ENCODE results near the gene SLC52A3. TPM values are rescaled to one million over a fixed set of nuclear protein-coding genes. Genes with fewer than 3 reads are reported as not detected.

Gene SLC52A3
- total and polyA plus RNA-seq, 2 of the 13 experiments (the other 11 are each of a cell fraction or from before 2014, with no cell fraction given) = 0.03 TPM; not detected in 1

DNA sequence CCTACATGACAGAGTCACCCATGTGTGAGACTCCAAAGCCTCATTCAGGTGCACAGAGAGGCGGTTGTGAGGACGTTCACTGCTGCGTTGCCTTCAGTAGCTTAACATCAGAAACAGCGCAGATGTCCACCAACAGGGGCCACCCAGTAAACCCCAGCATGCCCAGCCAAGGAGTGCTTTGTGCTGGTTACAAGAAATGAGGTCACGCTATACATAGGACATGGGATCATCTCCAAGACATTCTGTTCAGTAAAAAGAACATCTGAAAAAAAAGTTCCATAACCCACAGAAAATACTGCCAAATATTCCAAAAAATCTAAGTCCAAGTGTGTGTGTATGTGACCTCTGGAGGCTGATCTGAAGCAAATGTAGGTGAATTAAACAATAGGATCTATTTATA, 16.0 kb downstream of the SLC52A3 start:
- Histone ChIP-seq H2AFZ (ENCODE audit: low read length) (no peak overlapping the region), H3K79me2 (ENCODE audit: insufficient read depth, low read length) (no peaks in the 10 kb centered on the region), H3K27me3 (ENCODE audit: control insufficient read depth in 1 of 2, insufficient read depth in 2 of 2, low read length in 2 of 2) (peaks cover 3 to 37% of the 10 kb centered on the region in 2 experiments; a peak in 2 of 5 replicates), H3K4me1 (ENCODE audit: insufficient read depth, low read length) (no peaks in the 10 kb centered on the region), H3K27ac (ENCODE audit: extremely low read length, insufficient read depth, low read length) (no peak overlapping the region), H3K9ac (ENCODE audit: insufficient read depth, low read depth, low read length) (no peak overlapping the region), H3K4me2 (ENCODE audit: low read depth, low read length) (no peak overlapping the region), H3K9me3 (ENCODE audit: low read length) (no peaks in the 10 kb centered on the region), H3K36me3 (replicated peaks in 1 of 2; ENCODE audit: control insufficient read depth in 1 of 2, insufficient read depth in 2 of 2, low read length in 2 of 2) (no peaks in the 10 kb centered on the region), H4K20me1 (ENCODE audit: insufficient read depth, low read length) (no peaks in the 10 kb centered on the region), H3K4me3 (replicated peaks in 1 of 3; ENCODE audit: insufficient read depth in 1 of 3, low read depth in 2 of 3, low read length in 3 of 3) (no peak overlapping the region)
- intact Hi-C loops (cut with micrococcal nuclease; ENCODE audit: unreplicated experiment) = no loop called here
- TF ChIP-seq, protein P1, sequence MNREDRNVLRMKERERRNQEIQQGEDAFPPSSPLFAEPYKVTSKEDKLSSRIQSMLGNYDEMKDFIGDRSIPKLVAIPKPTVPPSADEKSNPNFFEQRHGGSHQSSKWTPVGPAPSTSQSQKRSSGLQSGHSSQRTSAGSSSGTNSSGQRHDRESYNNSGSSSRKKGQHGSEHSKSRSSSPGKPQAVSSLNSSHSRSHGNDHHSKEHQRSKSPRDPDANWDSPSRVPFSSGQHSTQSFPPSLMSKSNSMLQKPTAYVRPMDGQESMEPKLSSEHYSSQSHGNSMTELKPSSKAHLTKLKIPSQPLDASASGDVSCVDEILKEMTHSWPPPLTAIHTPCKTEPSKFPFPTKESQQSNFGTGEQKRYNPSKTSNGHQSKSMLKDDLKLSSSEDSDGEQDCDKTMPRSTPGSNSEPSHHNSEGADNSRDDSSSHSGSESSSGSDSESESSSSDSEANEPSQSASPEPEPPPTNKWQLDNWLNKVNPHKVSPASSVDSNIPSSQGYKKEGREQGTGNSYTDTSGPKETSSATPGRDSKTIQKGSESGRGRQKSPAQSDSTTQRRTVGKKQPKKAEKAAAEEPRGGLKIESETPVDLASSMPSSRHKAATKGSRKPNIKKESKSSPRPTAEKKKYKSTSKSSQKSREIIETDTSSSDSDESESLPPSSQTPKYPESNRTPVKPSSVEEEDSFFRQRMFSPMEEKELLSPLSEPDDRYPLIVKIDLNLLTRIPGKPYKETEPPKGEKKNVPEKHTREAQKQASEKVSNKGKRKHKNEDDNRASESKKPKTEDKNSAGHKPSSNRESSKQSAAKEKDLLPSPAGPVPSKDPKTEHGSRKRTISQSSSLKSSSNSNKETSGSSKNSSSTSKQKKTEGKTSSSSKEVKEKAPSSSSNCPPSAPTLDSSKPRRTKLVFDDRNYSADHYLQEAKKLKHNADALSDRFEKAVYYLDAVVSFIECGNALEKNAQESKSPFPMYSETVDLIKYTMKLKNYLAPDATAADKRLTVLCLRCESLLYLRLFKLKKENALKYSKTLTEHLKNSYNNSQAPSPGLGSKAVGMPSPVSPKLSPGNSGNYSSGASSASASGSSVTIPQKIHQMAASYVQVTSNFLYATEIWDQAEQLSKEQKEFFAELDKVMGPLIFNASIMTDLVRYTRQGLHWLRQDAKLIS (CRISPR knock-in tag; IDR thresholded peaks at IDR 0.05) = no peak
- TF ChIP-seq IRF2 (CRISPR knock-in tag; IDR thresholded peaks at IDR 0.05) (no peak), NFE2L2 (IDR thresholded peaks at IDR 0.05; ENCODE audit: low read length) (no peak), ZBTB34 (CRISPR knock-in tag; IDR thresholded peaks at IDR 0.05) (no peak), SUZ12 (IDR thresholded peaks at IDR 0.05; ENCODE audit: low read depth, low read length) (no peak), GATAD2A (CRISPR knock-in tag; IDR thresholded peaks at IDR 0.05) (no peak), ZBTB3 (CRISPR knock-in tag; IDR thresholded peaks at IDR 0.05; ENCODE audit: borderline replicate concordance, low read depth) (no peak), HOXD1 (CRISPR knock-in tag; IDR thresholded peaks at IDR 0.05) (no peak), ZNF260 (CRISPR knock-in tag; IDR thresholded peaks at IDR 0.05; ENCODE audit: borderline replicate concordance, low read depth) (no peak), TAF1 (CRISPR knock-in tag; IDR thresholded peaks at IDR 0.05) (no peak)
- CTCF ChIA-PET (ENCODE audit: low intra/inter-chr PET ratio, low total read pairs) = no interaction called here
- DNase-seq (ENCODE audit: low spot score) = no peak
- 41% methylated on average over 5 of the region's 5 CpGs for WGBS (ENCODE audit: low lambda C conversion rate)
- ATAC-seq = no peak
- FAIRE-seq = no peak
- BruUV-seq (replicated peaks) = no TSS peak
- in situ Hi-C loops (cut with HindIII; ENCODE audit: extremely low pct_ligation_motif_present, low pct_unique_long_range_greater_than_20kb) = no loop called here
- POLR2A ChIA-PET = no interaction called here
